ENCODE results near the gene STAT2.
"Not testable (repeated sequence)": the region's sequence is repeated elsewhere in the genome, so short reads cannot be mapped to it uniquely, and the experiment has no call there.

The STAT2 gene

DNA sequence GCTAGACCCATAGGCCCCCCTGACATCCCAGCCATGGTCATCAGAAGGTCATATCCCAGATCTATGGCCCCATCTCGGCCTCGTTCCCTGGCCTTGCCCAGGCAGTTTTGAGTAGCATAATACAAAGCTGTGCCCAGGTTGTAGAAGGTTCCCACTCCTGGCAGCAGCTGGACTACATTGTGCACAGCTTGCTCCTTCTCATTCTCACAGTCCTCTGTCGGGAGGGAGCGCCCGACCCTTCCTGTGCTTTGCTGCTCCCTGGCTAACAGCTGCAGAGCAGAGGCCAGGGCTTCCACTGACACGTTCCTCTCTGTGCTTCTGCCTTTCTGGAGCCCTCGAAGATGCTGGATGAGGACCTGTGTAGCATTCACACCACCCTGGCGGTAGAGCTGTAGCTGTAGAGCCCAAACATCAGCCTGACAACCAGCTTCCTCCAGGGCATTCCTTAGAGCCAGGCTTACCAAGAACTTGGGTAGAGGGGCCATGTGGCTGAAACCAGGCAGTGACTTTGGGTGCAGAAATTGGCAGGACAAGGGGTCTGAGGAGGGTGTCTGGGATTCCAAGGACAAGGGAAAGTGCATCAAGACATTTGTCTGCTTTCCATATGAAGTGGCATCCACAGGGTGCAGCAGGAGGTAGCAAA, 1.7 kb upstream of the STAT2 start:
- no peak for DNase-seq

DNA sequence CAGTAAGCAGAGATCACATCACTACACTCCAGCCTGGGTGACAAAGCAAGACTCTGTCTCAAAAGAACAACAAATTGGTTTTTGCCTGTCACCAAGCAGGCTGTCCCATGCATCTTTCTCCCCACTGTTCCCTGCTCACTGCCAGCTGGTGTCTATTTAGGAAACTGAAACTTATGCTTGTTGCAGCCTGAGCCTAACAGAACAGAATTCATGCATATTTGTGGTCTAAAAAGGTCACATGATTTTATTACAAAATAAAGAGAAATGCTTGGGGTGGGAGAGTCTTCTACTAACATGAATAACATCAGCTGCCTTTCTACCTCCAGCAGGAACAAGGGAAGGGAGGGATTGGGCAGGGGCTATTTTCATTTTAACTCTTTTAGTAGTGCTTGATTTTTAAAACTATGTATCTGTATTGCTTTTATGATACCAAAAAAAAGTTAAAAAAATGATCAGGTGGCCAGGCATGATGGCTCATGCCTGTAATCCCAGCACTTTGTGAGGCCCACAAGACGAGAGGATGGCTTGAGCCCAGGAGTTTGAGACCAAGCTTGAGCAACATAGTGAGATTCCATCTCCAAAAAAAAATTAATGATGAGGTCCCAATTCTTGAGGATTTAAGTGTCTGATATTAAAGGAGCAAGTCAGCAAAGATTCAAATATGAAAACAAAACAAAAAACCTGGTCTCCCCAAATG, 923 bp downstream of the STAT2 start:
- DNase-seq: peak; percentile 60

DNA sequence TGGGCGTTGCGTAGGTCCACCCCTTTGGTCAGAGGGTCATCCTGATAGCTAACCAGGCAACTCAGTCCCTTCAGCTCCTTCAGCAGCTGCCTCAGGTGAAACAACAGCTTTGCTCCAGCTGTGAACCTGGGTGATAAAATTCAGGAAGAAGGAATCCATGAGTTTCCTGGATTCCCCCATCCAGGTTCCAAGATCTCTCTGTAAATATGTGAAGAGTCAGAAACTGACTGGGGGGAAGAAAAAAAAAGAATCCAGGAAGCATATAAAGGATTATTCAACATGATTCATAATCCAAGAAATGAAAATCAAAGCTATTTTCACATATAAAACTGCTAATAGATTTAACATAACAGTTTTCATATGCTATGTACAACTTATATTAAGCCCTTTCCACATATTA, 8.6 kb downstream of the STAT2 start:
- no peak for DNase-seq

DNA sequence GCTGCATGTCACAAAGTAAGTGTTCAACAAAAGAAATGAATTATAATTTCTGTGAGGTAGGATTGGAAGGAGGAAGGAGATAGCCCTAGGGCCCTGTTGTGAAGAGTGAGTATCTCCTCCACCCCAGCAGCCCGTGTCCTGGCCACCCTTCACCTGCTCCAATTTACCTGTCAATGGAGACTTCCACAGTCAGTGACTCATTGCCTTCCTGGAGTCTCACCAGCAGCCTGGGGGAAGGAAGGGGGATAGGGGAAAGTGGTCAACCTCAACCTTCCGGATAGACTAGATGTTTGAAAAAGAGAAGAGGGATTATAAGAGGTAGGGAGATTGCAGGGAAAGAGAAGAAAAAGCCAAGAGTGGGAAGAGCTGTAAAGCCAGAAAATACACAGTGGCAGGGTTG, 9.2 kb downstream of the STAT2 start:
- no peak for DNase-seq

DNA sequence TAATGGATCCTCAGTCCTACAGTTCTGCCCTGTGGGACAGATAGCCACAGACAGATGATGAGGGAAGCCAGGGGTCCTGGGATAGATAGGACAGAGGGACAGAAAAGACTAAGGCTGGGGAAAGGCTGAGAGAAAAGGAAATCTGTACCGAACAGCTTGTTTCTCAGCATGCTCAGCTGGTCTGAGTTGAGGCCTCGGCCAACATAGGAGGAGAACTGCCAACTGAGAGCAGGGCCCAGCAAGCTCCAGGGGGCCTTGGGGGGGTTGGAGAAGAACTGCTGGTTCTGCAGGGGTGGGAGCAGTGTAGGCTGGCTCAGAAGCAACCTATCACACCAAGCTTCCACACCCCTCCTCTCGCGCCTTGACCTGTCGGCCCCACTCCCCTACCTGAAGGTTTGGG, 11.1 kb downstream of the STAT2 start:
- no peak for DNase-seq

DNA sequence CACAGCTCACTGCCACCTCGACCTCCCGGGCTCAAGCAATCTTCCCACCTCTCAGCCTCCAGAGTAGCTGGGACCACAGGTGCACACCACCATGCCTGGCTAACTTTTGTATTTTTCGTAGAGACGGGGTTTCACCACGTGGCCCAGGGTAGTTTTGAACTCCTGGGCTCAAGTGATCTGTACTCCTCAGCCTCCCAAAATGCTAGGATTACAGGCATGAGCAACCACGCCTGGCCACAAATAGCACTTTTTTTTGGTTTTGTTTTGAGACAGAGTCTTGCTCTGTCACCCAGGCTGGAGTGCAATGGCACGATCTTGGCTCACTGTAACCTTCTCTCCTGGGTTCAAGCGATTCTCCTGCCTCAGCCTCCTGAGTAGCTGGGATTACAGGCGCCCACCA, 12.7 kb downstream of the STAT2 start:
- not testable (repeated sequence) for DNase-seq

DNA sequence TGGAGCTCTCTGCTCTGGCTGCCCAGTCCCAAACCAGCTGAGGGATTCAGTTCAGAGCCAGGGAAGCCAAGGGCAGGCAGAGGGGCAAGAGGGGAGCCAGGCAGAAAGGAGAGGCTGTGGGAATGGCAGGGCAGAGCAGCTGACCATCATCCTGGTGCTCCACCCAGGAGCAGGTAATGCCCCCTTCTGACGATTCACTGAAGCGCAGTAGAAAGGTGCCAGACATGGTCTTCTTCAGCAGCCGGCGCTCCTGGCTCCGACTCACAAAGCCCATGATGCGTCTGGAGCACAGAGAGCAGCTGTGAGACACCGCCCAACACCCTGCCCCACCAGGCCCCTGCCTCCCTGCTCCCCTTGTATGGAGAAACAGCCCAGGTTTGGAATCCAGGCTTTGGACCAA, 13.2 kb downstream of the STAT2 start:
- no peak for DNase-seq

DNA sequence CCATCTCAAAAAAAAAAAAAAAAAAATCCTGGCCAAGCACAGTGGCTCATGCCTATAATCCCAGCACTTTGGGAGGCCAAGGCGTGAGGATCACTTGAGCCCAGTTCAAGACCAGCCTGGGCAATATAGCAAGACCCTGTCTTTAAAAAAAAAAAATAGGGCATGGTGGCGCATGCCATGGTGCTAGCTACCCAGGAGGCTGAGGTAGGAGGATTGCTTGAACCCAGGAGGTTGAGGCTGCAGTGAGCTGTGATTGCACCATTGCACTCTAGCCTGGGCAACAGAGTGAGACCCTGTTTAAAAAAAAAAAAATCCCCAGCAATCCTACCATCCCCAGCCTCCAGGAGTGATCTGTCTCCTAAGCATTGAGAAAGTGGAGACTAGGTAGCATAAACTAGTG, 17.6 kb downstream of the STAT2 start:
- not testable (repeated sequence) for DNase-seq

DNA sequence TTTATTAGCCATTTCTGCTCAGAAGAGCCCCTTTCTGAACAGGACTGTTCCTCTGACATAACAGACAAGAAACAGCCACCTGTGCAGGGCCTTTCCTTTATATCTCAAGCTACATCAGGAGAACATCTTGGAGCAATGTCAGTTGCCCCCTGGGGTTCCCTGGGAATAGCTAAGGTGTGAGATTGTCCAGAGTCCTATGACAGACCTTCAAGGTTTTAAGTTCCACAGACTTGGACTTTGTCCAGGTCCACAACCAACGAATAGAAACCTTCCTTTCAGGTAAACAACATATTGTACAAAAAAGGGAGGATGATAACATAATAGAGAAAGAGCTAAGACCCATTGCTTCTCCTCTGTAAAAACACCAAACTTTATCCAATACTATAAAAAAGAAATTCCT, 18.3 kb downstream of the STAT2 start:
- DNase-seq: no peak

DNA sequence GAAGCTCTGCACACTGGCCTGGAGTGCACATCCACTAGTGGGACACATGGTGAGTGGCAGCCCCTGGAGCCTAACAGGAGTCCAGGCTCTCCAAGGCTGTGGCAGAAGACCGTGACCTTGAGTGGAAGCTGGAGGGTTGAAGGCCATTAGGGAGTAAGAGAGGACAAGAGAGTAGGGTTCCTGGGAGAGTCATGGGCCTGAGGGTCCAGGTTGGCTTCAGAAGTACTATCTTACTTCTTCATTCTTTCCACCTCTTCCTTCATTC, 20.8 kb downstream of the STAT2 start:
- DNase-seq: no peak

DNA sequence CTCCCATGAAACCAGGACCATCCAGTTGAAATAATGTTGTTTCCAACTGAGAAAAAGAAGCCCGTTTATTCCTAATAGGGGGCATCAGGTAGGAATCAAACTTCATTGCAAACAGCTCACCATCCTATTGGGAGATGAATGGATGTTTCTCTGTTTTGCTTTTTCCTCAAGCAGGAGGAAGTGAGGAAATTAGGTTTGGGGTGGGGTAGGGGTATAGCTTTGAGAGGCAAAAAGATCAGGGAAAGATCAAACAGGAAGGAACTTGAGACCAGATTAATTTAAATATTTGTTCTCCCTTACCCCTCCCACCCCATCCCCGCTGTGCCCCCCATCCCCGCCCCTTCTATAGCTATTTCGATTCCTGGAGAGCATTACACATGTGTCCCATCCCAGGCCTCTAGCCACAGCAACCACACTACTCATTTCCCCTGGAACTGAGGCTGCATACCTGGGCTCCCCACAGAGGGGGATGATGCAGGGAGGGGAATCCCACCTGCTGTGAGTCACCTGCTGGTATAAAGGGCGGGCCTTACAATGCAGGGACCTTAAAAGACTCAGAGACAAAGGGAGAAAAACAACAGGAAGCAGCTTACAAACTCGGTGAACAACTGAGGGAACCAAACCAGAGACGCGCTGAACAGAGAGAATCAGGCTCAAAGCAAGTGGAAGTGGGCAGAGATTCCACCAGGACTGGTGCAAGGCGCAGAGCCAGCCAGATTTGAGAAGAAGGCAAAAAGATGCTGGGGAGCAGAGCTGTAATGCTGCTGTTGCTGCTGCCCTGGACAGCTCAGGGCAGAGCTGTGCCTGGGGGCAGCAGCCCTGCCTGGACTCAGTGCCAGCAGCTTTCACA, 21.4 kb downstream of the STAT2 start, which contains the start of gene IL23A:
Gene IL23A (plus strand): TSS at position 577 of the 850 bp plus-strand sequence. CDS start 161 bp downstream, at position 738.
- DNase-seq: no peak

DNA sequence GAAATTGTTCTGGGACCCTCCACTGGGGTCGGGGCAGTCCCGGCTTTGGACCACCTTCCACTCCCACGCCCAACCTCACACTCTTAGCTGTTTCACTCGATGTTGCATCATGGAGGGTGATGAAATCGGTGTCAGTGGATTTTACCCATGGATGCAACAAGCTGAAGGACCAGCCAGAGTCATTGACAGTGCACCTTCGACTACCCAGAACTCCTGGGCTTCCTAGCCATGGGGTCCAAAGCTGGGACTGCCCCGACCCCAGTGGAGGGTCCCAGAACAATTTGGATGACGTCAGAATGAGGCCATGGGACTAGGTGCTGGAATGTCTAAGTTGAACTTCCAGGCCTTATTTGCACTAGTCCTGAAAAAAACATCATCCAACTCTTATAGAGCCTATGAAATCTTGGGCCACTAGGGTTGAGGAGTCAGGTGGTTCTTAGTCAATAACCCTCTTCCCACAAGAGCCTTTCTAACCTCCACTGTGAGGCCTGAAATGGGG, 22.1 kb downstream of the STAT2 start:
- DNase-seq: no peak

DNA sequence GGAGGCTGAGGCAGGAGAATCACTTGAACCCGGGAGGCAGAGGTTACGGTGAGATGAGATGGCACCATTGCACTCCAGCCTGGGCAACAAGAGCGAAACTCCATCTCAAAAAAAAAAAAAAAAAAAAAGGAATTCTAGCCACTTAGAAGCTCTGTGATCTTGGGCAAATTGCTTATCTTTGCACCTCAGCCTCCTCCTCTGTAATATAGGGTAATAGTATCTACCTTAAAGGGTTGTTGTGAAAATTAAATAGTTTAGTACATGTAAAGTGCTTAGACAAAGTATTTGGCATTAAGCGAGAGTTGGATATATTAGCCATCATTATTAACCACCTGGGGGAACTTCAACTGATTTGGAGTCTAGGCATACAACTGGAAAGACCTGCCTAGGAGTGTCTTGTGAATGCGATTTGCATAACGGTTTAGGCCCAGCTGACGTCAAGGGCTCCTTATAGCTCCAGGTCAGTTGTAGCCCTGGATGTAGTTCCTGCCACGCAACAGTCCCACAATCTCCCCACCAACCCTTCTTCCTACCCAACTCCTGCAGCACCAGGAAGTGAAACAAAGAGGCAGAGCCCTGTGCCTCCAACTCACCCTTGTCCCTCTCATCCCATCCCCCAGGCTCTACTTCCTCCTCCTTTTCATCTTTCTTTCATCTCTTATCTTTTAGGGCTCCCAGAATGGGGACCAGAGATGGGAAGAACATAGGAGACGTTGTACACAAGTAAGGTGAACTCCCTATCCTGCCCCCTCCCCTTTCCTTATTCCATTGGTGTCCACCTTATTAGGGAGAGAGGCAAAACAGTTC, 23.3 kb downstream of the STAT2 start:
- DNase-seq: no peak

DNA sequence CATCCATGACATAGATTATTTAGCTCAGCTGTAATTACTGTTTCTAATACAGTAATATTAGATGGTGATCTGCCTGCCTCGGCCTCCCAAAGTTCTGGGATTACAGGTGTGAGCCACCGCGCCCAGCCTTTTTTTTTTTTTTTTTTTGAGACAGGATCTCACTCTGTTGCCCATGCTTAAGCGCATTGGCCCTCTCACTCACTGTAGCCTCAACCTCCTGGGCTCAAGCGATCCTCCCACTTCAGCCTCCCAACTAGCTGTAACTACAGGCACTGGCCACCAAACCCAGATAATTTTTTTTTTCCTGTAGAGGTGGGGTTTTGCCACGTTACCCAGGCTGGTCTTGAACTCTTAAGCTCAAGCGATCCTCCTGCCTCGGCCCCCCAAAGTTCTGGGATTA, 24.4 kb downstream of the STAT2 start:
- not testable (repeated sequence) for DNase-seq

DNA sequence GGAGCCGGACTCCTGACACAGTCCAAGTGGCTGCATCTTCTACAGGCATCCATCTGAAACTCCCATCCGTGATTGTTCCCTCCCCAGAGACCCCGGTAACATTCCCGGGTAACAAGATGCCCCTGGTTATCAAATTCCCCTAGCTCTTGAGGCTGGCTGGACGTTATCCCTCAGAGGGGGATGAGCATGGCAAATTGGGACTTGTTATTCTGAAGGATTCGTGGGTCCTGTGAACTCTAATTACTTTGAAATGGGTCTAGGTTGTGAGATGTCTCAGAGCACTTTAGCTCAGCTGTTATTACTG, 25.5 kb downstream of the STAT2 start:
- DNase-seq: no peak

DNA sequence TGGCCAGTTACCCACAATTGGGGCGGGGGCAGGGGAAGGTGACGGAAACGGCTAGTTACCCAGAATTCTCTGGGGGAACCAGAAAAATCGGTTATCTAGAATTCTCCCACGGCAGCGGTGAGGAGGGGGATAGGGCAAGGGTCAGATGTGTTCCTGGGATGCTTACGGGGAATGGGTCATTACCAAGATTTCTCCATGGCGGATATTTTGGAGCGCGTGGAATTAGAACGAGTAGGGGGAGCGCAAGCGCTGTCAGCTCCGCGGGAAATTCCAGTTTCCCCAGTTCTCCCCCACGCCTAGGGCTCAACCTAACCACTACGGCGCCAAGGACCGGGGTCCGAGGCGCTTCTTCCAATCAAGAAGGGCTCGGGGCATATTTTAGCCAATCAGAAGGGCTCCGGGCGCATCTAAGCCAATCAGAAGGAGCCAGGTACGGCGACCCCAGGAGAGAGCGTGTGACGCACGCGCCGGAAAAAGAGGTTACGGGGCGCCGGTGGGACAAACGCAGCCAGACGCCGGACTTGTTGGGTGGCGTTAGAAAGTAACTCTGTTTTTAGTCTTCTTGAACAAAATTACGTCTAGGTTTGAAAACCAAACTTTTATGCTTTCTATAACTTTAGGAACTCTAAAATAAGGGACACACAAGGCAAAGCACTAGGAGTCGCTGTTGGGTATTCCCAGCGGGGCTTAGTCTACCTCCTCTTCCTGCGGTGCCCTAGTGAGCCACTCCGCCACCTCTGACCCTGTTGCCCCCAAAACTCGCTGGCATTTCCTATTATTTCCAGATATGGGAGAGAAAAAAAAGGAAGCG, 26.0 kb downstream of the STAT2 start, which contains the start of gene PAN2:
Gene PAN2 (minus strand): TSS at position 322 of the 811 bp plus-strand sequence. CDS start 906 bp downstream, outside the sequence.
- DNase-seq: peak; percentile 100

DNA sequence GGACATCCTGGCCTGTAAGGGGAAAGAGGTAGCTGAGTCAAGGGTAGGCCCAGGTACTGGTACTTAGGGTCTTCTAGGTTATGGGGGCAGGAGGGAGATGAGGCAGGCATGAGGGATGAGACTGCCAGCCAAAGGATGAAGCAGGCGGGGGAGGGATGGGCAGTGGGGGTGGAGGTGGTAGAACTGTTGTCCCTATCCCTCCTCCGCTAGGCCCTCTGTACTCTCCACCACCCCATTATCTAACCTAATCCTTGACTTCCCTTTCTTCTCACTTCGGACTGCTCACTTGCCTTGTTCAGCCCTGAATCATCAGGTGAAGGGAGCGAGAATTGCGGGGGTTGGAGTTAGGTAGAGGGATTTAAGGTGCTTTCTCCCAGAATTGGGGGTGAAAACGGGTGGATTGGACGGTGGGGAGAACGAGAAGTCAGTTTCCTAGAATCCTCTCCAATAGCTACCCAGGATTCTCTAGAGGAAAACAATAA, 26.7 kb downstream of the STAT2 start:
- DNase-seq: no peak

DNA sequence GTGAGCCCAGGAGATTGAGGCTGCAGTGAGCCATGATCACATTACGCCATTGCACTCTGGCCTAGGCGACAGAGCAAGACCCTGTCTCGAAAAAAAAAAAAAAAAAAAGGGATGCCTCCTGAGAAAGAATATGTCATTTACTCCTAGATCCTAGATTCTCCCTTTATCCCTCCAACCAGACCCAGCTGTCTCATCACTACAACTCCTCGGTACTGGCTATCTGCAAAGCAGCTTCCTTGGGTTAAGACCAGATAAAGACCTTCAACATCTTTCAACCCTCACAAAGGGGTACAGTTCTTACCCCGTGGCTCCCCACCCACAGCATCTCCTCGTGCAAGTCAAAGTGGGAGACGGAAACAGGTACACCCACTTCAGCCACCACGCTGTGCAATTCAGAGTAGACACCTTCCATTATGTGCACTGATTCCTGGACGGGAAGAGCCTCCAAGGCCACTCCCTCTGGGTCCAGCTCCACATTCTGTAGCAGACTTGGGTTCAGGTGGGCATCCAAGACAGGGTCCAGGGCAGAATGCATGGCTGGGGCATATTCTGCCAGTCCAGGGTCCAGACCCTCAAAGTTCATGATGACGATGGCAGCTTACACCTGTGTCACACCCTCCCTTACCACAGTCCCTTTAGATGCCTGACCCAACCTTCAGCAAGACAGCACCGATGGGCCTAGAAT, 27.3 kb downstream of the STAT2 start:
- DNase-seq: no peak

DNA sequence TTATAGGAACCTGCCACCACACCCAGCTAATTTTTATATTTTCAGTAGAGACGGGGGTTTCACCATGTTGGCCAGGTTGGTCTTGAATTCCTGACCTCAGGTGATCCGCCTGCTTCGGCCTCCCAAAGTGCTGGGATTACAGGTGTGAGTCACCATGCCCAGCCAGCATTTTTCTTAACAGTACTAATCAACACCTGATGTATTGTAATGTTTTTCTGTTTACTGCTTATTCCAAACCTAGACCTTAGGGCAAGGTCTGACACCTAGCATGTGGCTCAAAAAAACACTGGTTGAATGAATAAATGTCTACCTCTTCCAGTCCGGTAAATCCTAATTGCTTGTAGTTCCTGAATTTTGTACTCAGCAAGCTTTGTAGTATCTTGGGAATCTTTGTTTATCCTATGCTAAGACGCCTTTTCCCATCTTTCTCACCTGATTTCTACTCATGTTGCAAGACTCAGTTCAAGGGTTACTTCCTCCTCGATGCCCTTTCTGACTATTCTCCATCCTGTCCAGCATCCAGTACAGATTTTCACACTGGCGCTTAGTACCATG, 28.9 kb downstream of the STAT2 start:
- DNase-seq: no peak

DNA sequence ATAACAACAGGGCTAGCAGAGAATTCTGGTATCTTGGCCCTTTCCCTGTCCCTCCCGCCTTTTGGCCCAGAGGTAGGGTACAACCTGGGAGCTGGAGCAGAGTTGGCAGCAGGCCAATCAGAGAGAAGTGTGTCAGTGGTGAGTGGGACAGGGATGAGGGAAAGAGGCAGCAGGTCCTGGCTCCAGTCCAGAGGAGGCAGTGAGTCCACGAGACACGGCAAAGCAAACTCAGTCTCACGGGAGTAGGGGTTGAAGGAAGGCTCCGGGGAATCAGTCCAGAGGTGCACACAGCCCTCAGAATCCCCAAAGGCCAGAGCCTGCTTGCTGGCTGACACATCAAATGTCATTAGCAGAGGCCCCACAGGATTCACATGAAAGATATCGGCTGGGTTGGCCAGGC, 33.4 kb downstream of the STAT2 start:
- DNase-seq: no peak

DNA sequence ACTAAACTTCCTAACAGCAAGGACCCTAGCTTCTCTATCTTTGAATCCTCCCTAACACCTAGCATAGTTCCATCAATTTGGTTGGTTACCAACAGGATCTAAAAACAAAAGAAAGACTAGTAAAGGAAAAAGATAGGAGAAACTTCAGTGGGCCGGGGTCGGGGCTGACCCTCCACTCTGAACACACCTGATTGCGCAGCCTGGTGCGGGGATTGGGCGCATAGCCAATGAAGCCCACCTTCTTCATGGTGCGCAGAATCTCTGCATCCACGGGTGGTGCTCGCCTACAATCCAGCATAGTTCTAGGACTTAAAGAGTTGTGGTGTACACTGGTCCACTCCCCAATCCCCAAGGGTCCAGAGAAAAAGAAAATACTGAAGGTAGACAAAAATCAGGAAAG, 33.8 kb downstream of the STAT2 start:
- no peak for DNase-seq
